NCI-H345 (cell line): Measurements from ENCODE around the gene CHCHD6.

Source experiments
- DNase-seq: peaks from one replicate; lab custom pipeline; 2025; lab: John Stamatoyannopoulos, UW

The CHCHD6 gene

GRCh38 chr3:126859415-126860246 lies 155.6 kb downstream of the CHCHD6 start:
- no peak for DNase-seq

GRCh38 chr3:126865736-126866135 lies 161.7 kb downstream of the CHCHD6 start:
- DNase-seq = no peak

- no peak for DNase-seq
Observed at GRCh38 chr3:126866175-126866759, 162.2 kb downstream of the CHCHD6 start.

- DNase-seq = peak; percentile 24
Observed at GRCh38 chr3:126867190-126867862, 163.3 kb downstream of the CHCHD6 start.

- DNase-seq = no peak
Observed at GRCh38 chr3:126867863-126868200, 163.8 kb downstream of the CHCHD6 start.

GRCh38 chr3:126870608-126871210 lies 166.7 kb downstream of the CHCHD6 start:
- no peak for DNase-seq

- DNase-seq = peak; percentile 65
Observed at GRCh38 chr3:126872701-126873342, 168.8 kb downstream of the CHCHD6 start.

GRCh38 chr3:126873416-126873815 lies 169.4 kb downstream of the CHCHD6 start:
- DNase-seq = no peak

GRCh38 chr3:126878664-126879063 lies 174.6 kb downstream of the CHCHD6 start:
- no peak for DNase-seq

- DNase-seq = no peak
Observed at GRCh38 chr3:126880901-126881300, 176.9 kb downstream of the CHCHD6 start.

GRCh38 chr3:126881861-126882260 lies 177.8 kb downstream of the CHCHD6 start:
- no peak for DNase-seq

- DNase-seq = no peak
Observed at GRCh38 chr3:126883241-126883640, 179.2 kb downstream of the CHCHD6 start.

GRCh38 chr3:126885425-126885824 lies 181.4 kb downstream of the CHCHD6 start:
- no peak for DNase-seq

GRCh38 chr3:126886217-126886616 lies 182.2 kb downstream of the CHCHD6 start:
- no peak for DNase-seq

GRCh38 chr3:126887686-126888085 lies 183.6 kb downstream of the CHCHD6 start:
- DNase-seq = no peak

- DNase-seq = peak; percentile 87
Observed at GRCh38 chr3:126888186-126888760, 184.2 kb downstream of the CHCHD6 start.

- DNase-seq = no peak
Observed at GRCh38 chr3:126889276-126890201, 185.5 kb downstream of the CHCHD6 start.

GRCh38 chr3:126891141-126891540 lies 187.1 kb downstream of the CHCHD6 start:
- no peak for DNase-seq

- no peak for DNase-seq
Observed at GRCh38 chr3:126891791-126892190, 187.8 kb downstream of the CHCHD6 start.

GRCh38 chr3:126893651-126894050 lies 189.6 kb downstream of the CHCHD6 start:
- no peak for DNase-seq

GRCh38 chr3:126894475-126894874 lies 190.4 kb downstream of the CHCHD6 start:
- DNase-seq = no peak
